HG02798 (cell line): ENCODE measurements around the gene GSS.

Experiments
- ATAC-seq: cut with Tn5 transposase; IDR thresholded peaks from one replicate; pipeline ENCODE4 v1.9.1; 2021; ENCODE audit warnings: mild to moderate bottlenecking; ENCODE audit not compliant: unreplicated experiment, poor library complexity

GSS gene

GRCh38 chr20:34979366-34980153, 24.0 kb upstream of the GSS start:
- ATAC-seq, result no peak

- ATAC-seq, result no peak
Measured at GRCh38 chr20:34978092-34978744, 22.6 kb upstream of the GSS start.

- no peak for ATAC-seq
Measured at GRCh38 chr20:34977365-34978091, 21.9 kb upstream of the GSS start.

GRCh38 chr20:34976286-34976685, 20.7 kb upstream of the GSS start:
- ATAC-seq, result no peak

- ATAC-seq, result no peak
Measured at GRCh38 chr20:34974246-34974645, 18.6 kb upstream of the GSS start.

- no peak for ATAC-seq
Measured at GRCh38 chr20:34971561-34972235, 16.1 kb upstream of the GSS start.

- no peak for ATAC-seq
Measured at GRCh38 chr20:34970846-34971560, 15.4 kb upstream of the GSS start.

GRCh38 chr20:34970193-34970840, 14.7 kb upstream of the GSS start:
- no peak for ATAC-seq

GRCh38 chr20:34968042-34968775, 12.6 kb upstream of the GSS start:
- ATAC-seq, result no peak

GRCh38 chr20:34967421-34967820, 11.8 kb upstream of the GSS start:
- no peak for ATAC-seq

GRCh38 chr20:34965051-34965450, 9.4 kb upstream of the GSS start:
- no peak for ATAC-seq

- ATAC-seq, result no peak
Measured at GRCh38 chr20:34964486-34964885, 8.9 kb upstream of the GSS start.

GRCh38 chr20:34956751-34957472, 1.3 kb upstream of the GSS start:
- ATAC-seq, result no peak

GRCh38 chr20:34956041-34956458, 444 bp upstream of the GSS start:
- no peak for ATAC-seq

GRCh38 chr20:34954904-34955230, 739 bp downstream of the GSS start:
- ATAC-seq, result no peak

GRCh38 chr20:34953960-34954359, 1.6 kb downstream of the GSS start:
- no peak for ATAC-seq

GRCh38 chr20:34952671-34953070, 2.9 kb downstream of the GSS start:
- no peak for ATAC-seq

GRCh38 chr20:34951652-34952051, 4.0 kb downstream of the GSS start:
- ATAC-seq, result no peak
